ENCODE data around the gene IGFBP4. TPM values are rescaled to one million over a fixed set of nuclear protein-coding genes. Genes with fewer than 3 reads are reported as not detected.

Gene IGFBP4
- total and polyA plus RNA-seq, 2 of the 13 experiments (the other 11 are each of a cell fraction or from before 2014, with no cell fraction given), result 4.1 to 49.0 TPM

- TF ChIP-seq ZNF510 (CRISPR knock-in tag; IDR thresholded peaks at IDR 0.05; ENCODE audit: low read depth) (no peak), MXD3 (CRISPR knock-in tag; IDR thresholded peaks at IDR 0.05) (peak; percentile 69; the same call in 1 of the 2 replicates), HNF4A (CRISPR knock-in tag; IDR thresholded peaks at IDR 0.05) (peak; percentile 92), ARNT (IDR thresholded peaks at IDR 0.05) (no peak), TFAP4 (IDR thresholded peaks at IDR 0.05; ENCODE audit: borderline replicate concordance, low read depth) (peak; percentile 67; the same call in 1 of the 2 replicates), LRRFIP1 (CRISPR knock-in tag; conservative IDR thresholded peaks at IDR 0.05) (no peak), ZNF407 (CRISPR knock-in tag; IDR thresholded peaks at IDR 0.05; ENCODE audit: not compliant biosample characterization) (no peak), IRF2 (CRISPR knock-in tag; IDR thresholded peaks at IDR 0.05) (peak; percentile 91), JUNB (CRISPR knock-in tag; IDR thresholded peaks at IDR 0.05; ENCODE audit: borderline replicate concordance) (no peak), ISX (CRISPR knock-in tag; conservative IDR thresholded peaks at IDR 0.05) (no peak), ZNF3 (CRISPR knock-in tag; IDR thresholded peaks at IDR 0.05) (peak; percentile 65; the same call in 1 of the 2 replicates), MAFF (IDR thresholded peaks at IDR 0.05; ENCODE audit: low read depth, low read length) (no peak), ZNF784 (CRISPR knock-in tag; IDR thresholded peaks at IDR 0.05; ENCODE audit: borderline replicate concordance) (0 out of 2 replicates have a peak, but pooled peaks have one; percentile 41), DDIT3 (CRISPR knock-in tag; IDR thresholded peaks at IDR 0.05) (no peak), PLSCR1 (CRISPR knock-in tag; IDR thresholded peaks at IDR 0.05; ENCODE audit: borderline replicate concordance) (no peak)
Measured at GRCh38 chr17:40448639-40449261, 5.5 kb downstream of the IGFBP4 start (continued).

Data from HepG2 (cell line).